Measurements from ENCODE around the gene ASCC3. TPM values are rescaled to one million over a fixed set of nuclear protein-coding genes. Genes with fewer than 3 reads are reported as not detected.

The ASCC3 gene
- total and polyA plus RNA-seq, 2 donors (not counting 3 experiments of a cell fraction or from before 2014, with no cell fraction given): 15.7 to 57.2 TPM

- BruUV-seq (replicated peaks): no TSS peak
- Histone ChIP-seq H3K27ac (ENCODE audit: insufficient read depth, low read depth, low read length) (no peak overlapping the region), H3K4me3 (replicated peaks in 1 of 3; ENCODE audit: insufficient read depth in 1 of 3, low read depth in 1 of 3, low read length in 3 of 3) (no peak overlapping the region), H3K4me2 (ENCODE audit: insufficient read depth, low read length) (no peak overlapping the region), H3K9me3 (replicated peaks; ENCODE audit: control insufficient read depth, insufficient read depth, low read length) (no peaks in the 10 kb centered on the region), H3K9me1 (replicated peaks; ENCODE audit: control insufficient read depth, extremely low read depth, insufficient read depth, low read length) (no peaks in the 10 kb centered on the region), H2AFZ (ENCODE audit: low read depth, low read length) (no peak overlapping the region), H3K79me2 (ENCODE audit: control insufficient read depth, insufficient read depth, low read length) (no peaks in the 10 kb centered on the region), H3K9ac (replicated peaks; ENCODE audit: extremely low read depth, insufficient read depth, low read length) (no peak overlapping the region), H3K27me3 (ENCODE audit: control insufficient read depth in 2 of 2, insufficient read depth in 2 of 2, low read length in 2 of 2) (no peaks in the 10 kb centered on the region), H3K4me1 (ENCODE audit: control insufficient read depth, extremely low read depth, insufficient read depth, low read length) (no peaks in the 10 kb centered on the region), H3K36me3 (ENCODE audit: control insufficient read depth in 2 of 2, extremely low read depth in 1 of 2, insufficient read depth in 2 of 2, low read length in 2 of 2) (no peaks in the 10 kb centered on the region), H4K20me1 (replicated peaks; ENCODE audit: control insufficient read depth, extremely low read depth, insufficient read depth, low read length) (no peaks in the 10 kb centered on the region)
- FAIRE-seq (no peak), DNase-seq (ENCODE audit: low read depth, low spot score) (no peak)
- dilution Hi-C loops (cut with MboI; ENCODE audit: extremely low pct_ligation_motif_present, low sequenced_read_pairs): no loop called here
- POLR2A ChIA-PET: no interaction called here
- intact Hi-C loops (cut with micrococcal nuclease): no loop called here
- TF ChIP-seq GATA2 (IDR thresholded peaks at IDR 0.05; ENCODE audit: insufficient read depth, insufficient read length, low read depth, low read length) (no peak), MYC (IDR thresholded peaks at IDR 0.05; ENCODE audit: low read depth, low read length) (no peak), MAX (IDR thresholded peaks at IDR 0.05; ENCODE audit: insufficient read depth, insufficient read length) (no peak), FOS (IDR thresholded peaks at IDR 0.05; ENCODE audit: borderline replicate concordance, insufficient read depth, low read length) (no peak), CTCF (IDR thresholded peaks at IDR 0.05; ENCODE audit: extremely low read depth in 1 of 2, insufficient read depth in 1 of 2, low read depth in 1 of 2, low read length in 2 of 2) (no peak), POLR2A (IDR thresholded peaks at IDR 0.05; ENCODE audit: low read depth, low read length) (no peak), POLR2AphosphoS5 (IDR thresholded peaks at IDR 0.05; ENCODE audit: insufficient read depth, low read depth, low read length) (no peak), JUN (IDR thresholded peaks at IDR 0.05; ENCODE audit: borderline replicate concordance, insufficient read depth, insufficient read length, low read depth) (no peak), EZH2 (IDR thresholded peaks at IDR 0.05; ENCODE audit: borderline replicate concordance, low read depth, low read length, severe bottlenecking) (no peak)
- CTCF ChIA-PET: no interaction called here
These were observed 23.2 kb upstream of the ASCC3 start for GRCh38 chr6:100904316-100904715.
